ENCODE data around the gene PGM3. TPM values are rescaled to one million over a fixed set of nuclear protein-coding genes. Genes with fewer than 3 reads are reported as not detected.

Gene PGM3
- polyA plus RNA-seq, 2 of the 4 experiments (the other 2 are of a cell fraction), result 37.3 to 51.7 TPM

DNA sequence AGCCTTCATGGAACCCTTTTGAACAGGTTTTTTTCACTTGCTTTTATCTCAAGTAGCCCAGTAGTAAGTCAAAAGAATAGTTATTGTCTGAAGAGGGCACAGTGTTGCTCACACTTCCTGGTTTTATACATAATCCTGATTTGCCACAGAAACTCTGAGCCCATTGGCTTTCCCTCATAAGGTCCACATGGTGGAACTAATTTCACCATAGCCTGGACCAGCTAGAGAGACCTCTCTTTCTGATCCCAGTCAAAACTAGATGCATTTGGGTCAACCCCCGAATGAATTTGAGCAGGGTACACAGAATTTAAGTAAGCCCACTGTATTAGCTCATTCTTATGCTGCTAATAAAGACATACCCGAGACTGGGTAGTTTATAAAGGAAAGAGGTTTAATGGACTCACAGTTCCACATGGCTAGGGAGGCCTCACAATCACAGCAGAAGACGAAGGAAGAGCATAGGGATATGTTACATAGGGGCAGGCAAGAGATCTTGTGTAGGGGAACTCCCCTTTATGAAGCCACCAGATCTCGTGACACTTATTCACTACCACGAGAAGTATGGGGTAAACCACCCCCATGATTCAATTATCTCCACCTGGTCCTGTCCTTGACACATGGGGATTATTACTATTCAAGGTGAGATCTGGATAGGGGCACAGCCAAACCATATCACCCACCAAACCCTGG is 6.3 kb upstream of the PGM3 start:
- Histone ChIP-seq H3K27ac (no peak overlapping the region), H3K4me1 (peaks cover 3% of the 10 kb centered on the region; the same call in 1 of the 3 replicates), H3K4me2 (no peak overlapping the region), H3K9me3 (no peaks in the 10 kb centered on the region), H3K4me3 (no peak overlapping the region)
- ATAC-seq, result no peak
- WGBS (ENCODE audit: missing lambda C conversion rate), result 87% methylated on average over 5 of the region's 5 CpGs
- ChIA-PET POLR2A (no interaction called here), CTCF (interaction anchor here (0.9 to 1.1 kb wide), 3 partner anchors 13 to 133 kb away, joined by 3 read pairs; partner anchors contain the start of genes DOP1A and UBE3D)
- no peak for FAIRE-seq
- TF ChIP-seq KDM5A (IDR thresholded peaks at IDR 0.05) (no peak), MAZ (IDR thresholded peaks at IDR 0.05; ENCODE audit: borderline replicate concordance, low read depth, low read length) (no peak), CBX2 (IDR thresholded peaks at IDR 0.05; ENCODE audit: borderline replicate concordance, low read depth) (no peak), EP300 (IDR thresholded peaks at IDR 0.05) (no peak), RNF2 (IDR thresholded peaks at IDR 0.05; ENCODE audit: borderline replicate concordance, low read depth) (no peak)
- TF ChIP-seq, protein P1, sequence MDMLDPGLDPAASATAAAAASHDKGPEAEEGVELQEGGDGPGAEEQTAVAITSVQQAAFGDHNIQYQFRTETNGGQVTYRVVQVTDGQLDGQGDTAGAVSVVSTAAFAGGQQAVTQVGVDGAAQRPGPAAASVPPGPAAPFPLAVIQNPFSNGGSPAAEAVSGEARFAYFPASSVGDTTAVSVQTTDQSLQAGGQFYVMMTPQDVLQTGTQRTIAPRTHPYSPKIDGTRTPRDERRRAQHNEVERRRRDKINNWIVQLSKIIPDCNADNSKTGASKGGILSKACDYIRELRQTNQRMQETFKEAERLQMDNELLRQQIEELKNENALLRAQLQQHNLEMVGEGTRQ (IDR thresholded peaks at IDR 0.05), result no peak
- no peak for DNase-seq (ENCODE audit: low read depth in 1 of 2, low spot score in 1 of 2)

DNA sequence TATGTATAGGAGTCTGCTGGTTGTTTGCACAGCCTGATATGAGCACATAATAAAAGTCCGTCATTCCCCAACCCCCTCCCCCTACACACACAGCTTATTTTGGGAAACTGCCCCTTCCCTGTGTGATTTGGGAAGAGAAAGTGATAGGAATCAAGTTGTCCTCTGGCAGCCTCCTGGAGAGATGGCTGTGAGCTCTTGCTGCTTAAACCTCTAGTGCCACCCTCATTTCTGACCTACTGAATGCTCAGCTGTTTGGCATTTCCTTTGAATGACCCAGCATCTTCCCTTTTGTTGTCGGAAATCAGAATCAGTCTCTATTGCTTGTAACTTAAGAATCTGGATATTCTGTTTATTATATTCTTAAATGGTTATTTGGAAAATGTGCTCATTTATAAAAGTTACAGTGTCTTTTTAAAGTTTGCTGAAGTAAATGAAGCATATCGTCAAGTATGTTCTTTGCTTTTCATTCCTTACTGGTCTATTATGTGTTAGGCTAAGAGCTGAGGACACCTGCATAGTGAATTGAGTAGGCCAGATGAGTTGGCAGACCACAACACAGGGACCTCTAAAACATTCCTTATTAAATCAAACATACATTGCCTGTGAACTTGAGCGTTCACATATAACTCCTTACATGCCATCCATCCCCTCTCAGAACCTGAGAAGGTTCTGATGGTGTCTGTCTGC is 5.6 kb upstream of the PGM3 start:
- no peak overlapping the region for H3K27ac ChIP-seq
- no peak overlapping the region for H3K4me3 ChIP-seq
- ChIA-PET POLR2A (no interaction called here), CTCF (interaction anchor here (0.9 to 1.5 kb wide), 7 partner anchors 10 to 133 kb away, joined by 3 read pairs; partner anchors contain the start of genes DOP1A and UBE3D)
- TF ChIP-seq, protein P2, sequence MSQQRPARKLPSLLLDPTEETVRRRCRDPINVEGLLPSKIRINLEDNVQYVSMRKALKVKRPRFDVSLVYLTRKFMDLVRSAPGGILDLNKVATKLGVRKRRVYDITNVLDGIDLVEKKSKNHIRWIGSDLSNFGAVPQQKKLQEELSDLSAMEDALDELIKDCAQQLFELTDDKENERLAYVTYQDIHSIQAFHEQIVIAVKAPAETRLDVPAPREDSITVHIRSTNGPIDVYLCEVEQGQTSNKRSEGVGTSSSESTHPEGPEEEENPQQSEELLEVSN (IDR thresholded peaks at IDR 0.05; ENCODE audit: borderline replicate concordance, low read depth), result no peak
- TF ChIP-seq, protein P3, sequence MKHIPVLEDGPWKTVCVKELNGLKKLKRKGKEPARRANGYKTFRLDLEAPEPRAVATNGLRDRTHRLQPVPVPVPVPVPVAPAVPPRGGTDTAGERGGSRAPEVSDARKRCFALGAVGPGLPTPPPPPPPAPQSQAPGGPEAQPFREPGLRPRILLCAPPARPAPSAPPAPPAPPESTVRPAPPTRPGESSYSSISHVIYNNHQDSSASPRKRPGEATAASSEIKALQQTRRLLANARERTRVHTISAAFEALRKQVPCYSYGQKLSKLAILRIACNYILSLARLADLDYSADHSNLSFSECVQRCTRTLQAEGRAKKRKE (CRISPR knock-in tag; IDR thresholded peaks at IDR 0.05; ENCODE audit: low read depth), result no peak
- TF ChIP-seq, protein P4, sequence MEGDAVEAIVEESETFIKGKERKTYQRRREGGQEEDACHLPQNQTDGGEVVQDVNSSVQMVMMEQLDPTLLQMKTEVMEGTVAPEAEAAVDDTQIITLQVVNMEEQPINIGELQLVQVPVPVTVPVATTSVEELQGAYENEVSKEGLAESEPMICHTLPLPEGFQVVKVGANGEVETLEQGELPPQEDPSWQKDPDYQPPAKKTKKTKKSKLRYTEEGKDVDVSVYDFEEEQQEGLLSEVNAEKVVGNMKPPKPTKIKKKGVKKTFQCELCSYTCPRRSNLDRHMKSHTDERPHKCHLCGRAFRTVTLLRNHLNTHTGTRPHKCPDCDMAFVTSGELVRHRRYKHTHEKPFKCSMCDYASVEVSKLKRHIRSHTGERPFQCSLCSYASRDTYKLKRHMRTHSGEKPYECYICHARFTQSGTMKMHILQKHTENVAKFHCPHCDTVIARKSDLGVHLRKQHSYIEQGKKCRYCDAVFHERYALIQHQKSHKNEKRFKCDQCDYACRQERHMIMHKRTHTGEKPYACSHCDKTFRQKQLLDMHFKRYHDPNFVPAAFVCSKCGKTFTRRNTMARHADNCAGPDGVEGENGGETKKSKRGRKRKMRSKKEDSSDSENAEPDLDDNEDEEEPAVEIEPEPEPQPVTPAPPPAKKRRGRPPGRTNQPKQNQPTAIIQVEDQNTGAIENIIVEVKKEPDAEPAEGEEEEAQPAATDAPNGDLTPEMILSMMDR (IDR thresholded peaks at IDR 0.05), result no peak
- TF ChIP-seq RFX5 (IDR thresholded peaks at IDR 0.05) (no peak), HOXB13 (CRISPR knock-in tag; IDR thresholded peaks at IDR 0.05; ENCODE audit: low read depth) (no peak), JUN (IDR thresholded peaks at IDR 0.05) (no peak)
- H3K4me1 ChIP-seq, result peaks cover 3% of the 10 kb centered on the region; the same call in 1 of the 3 replicates
- 85% methylated on average over 4 of the region's 4 CpGs for WGBS (ENCODE audit: missing lambda C conversion rate)
- H3K4me2 ChIP-seq, result no peak overlapping the region
- no peaks in the 10 kb centered on the region for H3K9me3 ChIP-seq
- ATAC-seq, result no peak
- FAIRE-seq, result no peak
- no peak for DNase-seq (ENCODE audit: low read depth in 1 of 2, low spot score in 1 of 2)

DNA sequence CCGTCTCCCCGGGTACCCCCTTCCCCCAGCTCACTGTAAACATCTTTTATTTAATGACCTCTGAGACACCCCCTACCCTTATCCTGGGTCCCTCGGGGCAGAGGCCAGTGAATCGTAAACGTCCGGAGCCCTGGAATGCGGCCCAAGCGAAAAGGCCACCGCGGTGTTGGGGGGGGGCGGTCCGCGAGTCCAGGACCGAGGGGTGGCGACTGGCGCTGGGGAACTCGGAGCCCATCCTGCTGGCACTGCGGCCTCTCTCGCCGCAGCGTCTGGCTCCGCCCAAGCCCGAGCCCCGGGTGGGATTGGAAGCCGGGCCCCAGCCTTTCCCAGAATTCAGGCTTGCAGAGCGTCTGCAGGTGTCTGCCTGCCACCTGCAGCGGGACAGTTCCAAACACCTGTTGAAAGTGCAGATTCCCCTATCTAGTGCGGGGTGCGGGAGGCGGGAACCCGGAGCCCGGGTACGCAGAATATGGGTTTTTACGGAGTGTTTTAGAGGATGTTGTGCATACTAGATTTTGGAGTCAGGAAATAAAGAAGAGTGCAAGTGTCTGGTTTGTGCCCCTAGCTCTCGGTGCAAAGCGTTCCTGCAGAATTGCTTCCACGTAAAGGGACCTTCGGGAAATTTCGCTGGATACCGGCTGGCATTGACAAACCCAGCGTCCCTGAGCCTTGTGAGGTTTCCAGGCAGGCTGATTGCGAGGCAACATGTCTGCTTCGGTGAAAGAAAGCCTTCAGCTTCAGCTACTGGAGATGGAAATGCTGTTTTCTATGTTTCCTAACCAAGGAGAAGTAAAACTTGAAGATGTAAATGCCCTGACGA is 892 bp upstream of the PGM3 start:
- FAIRE-seq (no peak), ATAC-seq (peak; percentile 65 to 82), DNase-seq (ENCODE audit: low read depth in 1 of 2, low spot score in 1 of 2) (peak; percentile 18 to 53)
- H3K9me3 ChIP-seq, result no peaks in the 10 kb centered on the region
- H3K4me1 ChIP-seq, result peaks cover 6% of the 10 kb centered on the region; the same call in 1 of the 3 replicates
- H3K4me3 ChIP-seq, result peak overlapping the region; percentile 90
- peak overlapping the region; percentile 82 to 95 for H3K27ac ChIP-seq
- WGBS (ENCODE audit: missing lambda C conversion rate), result 19% methylated on average over 19 of the region's 44 CpGs
- ChIA-PET CTCF (interaction anchor here (1.5 to 2.4 kb wide), 2 partner anchors 21 to 128 kb away, joined by 4 to 9 read pairs; partner anchors contain the start of gene UBE3D), POLR2A (interaction anchor here (0.6 to 1.0 kb wide), 2 partner anchors 10 to 25 kb away, joined by 3 read pairs; no protein-coding TSS in a partner anchor)
- peak overlapping the region; percentile 89 for H3K4me2 ChIP-seq
- TF ChIP-seq BHLHE40 (IDR thresholded peaks at IDR 0.05; ENCODE audit: low read depth, low read length) (no peak), EP300 (IDR thresholded peaks at IDR 0.05) (no peak), FOSB (CRISPR knock-in tag; IDR thresholded peaks at IDR 0.05) (no peak), HOXB5 (CRISPR knock-in tag; IDR thresholded peaks at IDR 0.05) (no peak), EHMT2 (IDR thresholded peaks at IDR 0.05; ENCODE audit: low read depth) (no peak), ZSCAN20 (CRISPR knock-in tag; IDR thresholded peaks at IDR 0.05) (no peak), NFE2L2 (conservative IDR thresholded peaks at IDR 0.05; ENCODE audit: low read length) (no peak)
- TF ChIP-seq, protein P2 (IDR thresholded peaks at IDR 0.05; ENCODE audit: borderline replicate concordance, low read depth), result no peak
- TF ChIP-seq, protein P5, sequence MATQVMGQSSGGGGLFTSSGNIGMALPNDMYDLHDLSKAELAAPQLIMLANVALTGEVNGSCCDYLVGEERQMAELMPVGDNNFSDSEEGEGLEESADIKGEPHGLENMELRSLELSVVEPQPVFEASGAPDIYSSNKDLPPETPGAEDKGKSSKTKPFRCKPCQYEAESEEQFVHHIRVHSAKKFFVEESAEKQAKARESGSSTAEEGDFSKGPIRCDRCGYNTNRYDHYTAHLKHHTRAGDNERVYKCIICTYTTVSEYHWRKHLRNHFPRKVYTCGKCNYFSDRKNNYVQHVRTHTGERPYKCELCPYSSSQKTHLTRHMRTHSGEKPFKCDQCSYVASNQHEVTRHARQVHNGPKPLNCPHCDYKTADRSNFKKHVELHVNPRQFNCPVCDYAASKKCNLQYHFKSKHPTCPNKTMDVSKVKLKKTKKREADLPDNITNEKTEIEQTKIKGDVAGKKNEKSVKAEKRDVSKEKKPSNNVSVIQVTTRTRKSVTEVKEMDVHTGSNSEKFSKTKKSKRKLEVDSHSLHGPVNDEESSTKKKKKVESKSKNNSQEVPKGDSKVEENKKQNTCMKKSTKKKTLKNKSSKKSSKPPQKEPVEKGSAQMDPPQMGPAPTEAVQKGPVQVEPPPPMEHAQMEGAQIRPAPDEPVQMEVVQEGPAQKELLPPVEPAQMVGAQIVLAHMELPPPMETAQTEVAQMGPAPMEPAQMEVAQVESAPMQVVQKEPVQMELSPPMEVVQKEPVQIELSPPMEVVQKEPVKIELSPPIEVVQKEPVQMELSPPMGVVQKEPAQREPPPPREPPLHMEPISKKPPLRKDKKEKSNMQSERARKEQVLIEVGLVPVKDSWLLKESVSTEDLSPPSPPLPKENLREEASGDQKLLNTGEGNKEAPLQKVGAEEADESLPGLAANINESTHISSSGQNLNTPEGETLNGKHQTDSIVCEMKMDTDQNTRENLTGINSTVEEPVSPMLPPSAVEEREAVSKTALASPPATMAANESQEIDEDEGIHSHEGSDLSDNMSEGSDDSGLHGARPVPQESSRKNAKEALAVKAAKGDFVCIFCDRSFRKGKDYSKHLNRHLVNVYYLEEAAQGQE (IDR thresholded peaks at IDR 0.05), result no peak
